ENCODE measurements around the gene AOC1. TPM values are rescaled to one million over a fixed set of nuclear protein-coding genes. Genes with fewer than 3 reads are reported as not detected.
"Not testable (repeated sequence)": the region's sequence is repeated elsewhere in the genome, so short reads cannot be mapped to it uniquely, and the experiment has no call there.

AOC1 gene
- total RNA-seq, 4 donors from 2014 or later = not detected

DNA sequence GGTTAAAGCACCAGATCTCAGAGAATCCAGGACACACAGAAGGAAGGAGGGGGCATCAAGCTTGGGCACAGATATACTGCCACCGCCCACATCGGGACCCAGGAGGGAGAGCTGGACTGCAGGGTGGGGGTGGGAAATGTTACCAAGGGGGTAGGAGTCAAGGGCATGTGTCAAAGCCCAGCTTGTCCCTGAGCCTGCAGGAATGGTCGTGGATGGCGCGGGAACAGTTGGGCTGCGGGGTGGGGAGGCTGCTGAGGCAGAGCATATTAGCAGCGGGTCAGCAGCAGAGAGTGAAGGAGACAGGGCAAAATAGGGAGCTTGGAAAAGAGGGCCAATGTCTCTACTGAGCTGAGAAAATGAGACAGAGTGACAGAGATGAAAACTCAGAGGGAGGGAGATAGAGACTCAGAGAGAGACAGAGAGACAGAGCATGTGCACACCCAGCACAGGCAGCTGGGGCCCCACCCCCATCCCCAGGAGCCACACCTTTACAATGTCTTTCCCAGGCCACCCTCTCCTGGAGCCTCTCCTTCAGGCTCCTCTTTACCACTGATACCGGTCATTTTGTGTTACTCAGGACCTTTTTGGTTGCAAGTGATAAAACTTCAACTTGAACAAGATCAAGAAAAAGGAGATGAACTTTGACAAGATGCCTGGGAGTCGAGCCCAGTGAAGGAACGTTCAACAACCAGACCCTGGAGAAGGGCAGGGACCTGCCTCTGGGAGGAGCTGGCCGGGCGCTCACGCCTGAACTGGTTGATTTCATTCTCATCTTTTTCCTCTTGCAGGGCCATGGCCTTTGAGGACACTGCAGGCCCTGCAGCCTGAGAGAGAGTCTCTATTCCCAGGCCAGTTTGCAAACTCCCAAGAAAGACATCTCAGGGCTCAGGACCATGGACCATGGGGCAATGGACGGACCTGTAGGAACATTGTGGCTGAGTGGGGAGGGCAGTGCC is 50.0 kb downstream of the AOC1 start:
- WGBS, 2 donors = 66 to 68% methylated on average over 14 of the region's 14 CpGs
- Histone ChIP-seq H3K4me3 (no peak overlapping the region), H3K36me3 (no peaks in the 10 kb centered on the region), H3K27ac (peak overlapping the region in 3 of 4 donors; percentile 17 to 25 (median 23)), H3K4me1 (peaks cover 0 to 38% (median 8%) of the 10 kb centered on the region in 4 donors), H3K27me3 (no peaks in the 10 kb centered on the region), H3K9me3 (no peaks in the 10 kb centered on the region)
- TF ChIP-seq, protein P1, sequence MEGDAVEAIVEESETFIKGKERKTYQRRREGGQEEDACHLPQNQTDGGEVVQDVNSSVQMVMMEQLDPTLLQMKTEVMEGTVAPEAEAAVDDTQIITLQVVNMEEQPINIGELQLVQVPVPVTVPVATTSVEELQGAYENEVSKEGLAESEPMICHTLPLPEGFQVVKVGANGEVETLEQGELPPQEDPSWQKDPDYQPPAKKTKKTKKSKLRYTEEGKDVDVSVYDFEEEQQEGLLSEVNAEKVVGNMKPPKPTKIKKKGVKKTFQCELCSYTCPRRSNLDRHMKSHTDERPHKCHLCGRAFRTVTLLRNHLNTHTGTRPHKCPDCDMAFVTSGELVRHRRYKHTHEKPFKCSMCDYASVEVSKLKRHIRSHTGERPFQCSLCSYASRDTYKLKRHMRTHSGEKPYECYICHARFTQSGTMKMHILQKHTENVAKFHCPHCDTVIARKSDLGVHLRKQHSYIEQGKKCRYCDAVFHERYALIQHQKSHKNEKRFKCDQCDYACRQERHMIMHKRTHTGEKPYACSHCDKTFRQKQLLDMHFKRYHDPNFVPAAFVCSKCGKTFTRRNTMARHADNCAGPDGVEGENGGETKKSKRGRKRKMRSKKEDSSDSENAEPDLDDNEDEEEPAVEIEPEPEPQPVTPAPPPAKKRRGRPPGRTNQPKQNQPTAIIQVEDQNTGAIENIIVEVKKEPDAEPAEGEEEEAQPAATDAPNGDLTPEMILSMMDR (IDR thresholded peaks at IDR 0.05) = no peak
- TF ChIP-seq EP300 (IDR thresholded peaks at IDR 0.05) (no peak), POLR2A (IDR thresholded peaks at IDR 0.05) (no peak)
- DNase-seq (ENCODE audit: low spot score in 2 of 2) = no peak

DNA sequence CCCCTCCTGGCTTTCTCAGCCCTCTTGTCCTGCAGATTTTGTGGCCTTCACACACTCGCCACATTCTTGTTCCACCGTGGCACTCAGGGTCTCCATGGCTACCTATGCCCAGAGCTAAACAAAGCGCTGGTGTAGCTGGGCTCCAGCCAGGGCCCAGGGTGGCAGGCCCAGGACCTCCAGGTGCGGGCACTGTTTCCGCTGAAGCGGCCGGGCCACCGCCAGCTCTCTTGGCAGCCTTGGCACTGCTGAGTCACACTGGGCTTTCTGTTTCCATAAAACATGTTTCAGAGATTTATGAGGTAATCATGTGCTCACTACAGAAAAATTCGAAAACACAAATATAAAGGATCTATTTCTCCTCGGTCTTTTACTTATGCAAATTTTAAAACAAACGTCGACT is 51.3 kb downstream of the AOC1 start:
- DNase-seq (ENCODE audit: low spot score in 2 of 2) = no peak
- Histone ChIP-seq H3K4me3 (no peak overlapping the region), H3K27ac (peak overlapping the region in 3 of 4 donors; percentile 44 to 75 (median 61)), H3K9me3 (no peaks in the 10 kb centered on the region), H3K4me1 (peaks cover 0 to 31% (median 8%) of the 10 kb centered on the region in 4 donors), H3K27me3 (no peaks in the 10 kb centered on the region), H3K36me3 (no peaks in the 10 kb centered on the region)
- WGBS, 2 donors = 49% methylated on average over 12 of the region's 12 CpGs
- TF ChIP-seq EP300 (IDR thresholded peaks at IDR 0.05) = peak in 1 of 2 donors; percentile 48
- no peak for TF ChIP-seq POLR2A (IDR thresholded peaks at IDR 0.05)

DNA sequence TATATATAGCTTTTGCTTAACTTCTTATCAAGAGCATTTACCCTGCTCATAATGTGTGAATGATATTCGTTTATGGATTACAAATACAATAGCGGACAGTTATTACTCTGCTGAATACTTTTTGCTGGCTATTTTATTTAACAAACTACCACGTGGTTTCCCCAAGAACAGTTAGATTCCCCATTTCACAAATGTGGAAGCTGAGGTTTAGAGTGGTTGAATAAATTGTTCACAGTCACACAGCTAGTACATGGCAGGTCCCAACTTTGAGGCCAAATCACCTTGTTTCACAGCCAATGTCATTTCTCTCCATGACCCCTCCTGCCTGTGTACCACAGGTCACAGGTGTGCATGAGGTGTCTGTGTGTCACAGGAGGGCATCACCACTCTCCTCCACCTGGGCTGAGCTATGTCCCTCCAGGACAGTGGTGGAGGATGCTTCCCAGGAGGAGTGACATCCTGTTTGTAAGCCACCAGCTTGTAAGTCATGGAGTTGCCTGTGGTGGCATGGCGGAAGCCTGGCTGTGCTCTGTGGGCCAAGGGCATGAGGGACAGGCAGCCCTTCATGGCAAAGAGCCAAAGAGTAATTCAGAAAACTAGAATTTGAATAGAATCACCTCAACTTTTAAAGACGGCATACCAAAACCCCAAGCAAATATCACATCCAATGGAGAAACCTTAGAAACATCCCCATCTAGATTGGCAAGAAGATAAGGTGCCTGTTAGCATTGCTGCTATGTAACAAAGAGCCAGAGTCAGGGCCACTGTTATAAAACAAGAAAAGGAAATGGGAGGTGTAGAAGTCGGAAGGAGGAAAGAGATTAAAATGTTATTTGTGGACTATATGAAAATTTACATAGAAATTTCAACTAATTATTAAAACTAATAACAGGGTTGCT is 51.9 kb downstream of the AOC1 start:
- Histone ChIP-seq H3K27ac (peak overlapping the region in 2 of 4 donors; percentile 60 to 61), H3K36me3 (no peaks in the 10 kb centered on the region), H3K27me3 (peaks cover 0 to 5% of the 10 kb centered on the region in 2 donors), H3K4me3 (no peak overlapping the region), H3K9me3 (no peaks in the 10 kb centered on the region), H3K4me1 (peaks cover 0 to 29% (median 8%) of the 10 kb centered on the region in 4 donors)
- DNase-seq (ENCODE audit: low spot score in 2 of 2) = no peak
- WGBS, 2 donors = 60 to 62% methylated on average over 6 of the region's 6 CpGs
- TF ChIP-seq EP300 (IDR thresholded peaks at IDR 0.05) = no peak

DNA sequence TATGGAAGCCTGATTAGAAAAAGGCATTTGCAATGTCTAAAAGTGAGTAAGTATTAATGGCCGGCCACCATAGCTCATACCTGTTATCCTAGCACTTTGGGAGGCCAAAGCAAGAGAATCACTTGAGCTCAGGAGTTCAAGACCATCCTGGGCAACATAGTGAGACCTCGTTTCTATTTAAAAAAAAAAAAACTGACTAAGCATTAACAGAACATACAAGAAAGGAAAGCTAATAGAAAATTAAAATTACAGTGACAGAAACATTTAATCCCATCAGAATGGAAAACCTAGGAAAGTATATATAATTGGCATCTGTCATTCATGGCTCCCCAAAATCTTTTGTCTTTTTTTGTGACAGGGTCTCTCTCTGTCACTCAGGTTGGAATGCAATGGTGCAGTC is 55.9 kb downstream of the AOC1 start:
- Histone ChIP-seq H3K36me3 (no peaks in the 10 kb centered on the region), H3K27me3 (peaks cover 0 to 5% of the 10 kb centered on the region in 2 donors), H3K4me1 (peaks cover 0 to 11% (median 8%) of the 10 kb centered on the region in 4 donors), H3K4me3 (no peak overlapping the region), H3K9me3 (no peaks in the 10 kb centered on the region), H3K27ac (no peak overlapping the region)
- WGBS, 2 donors = 77 to 82% methylated on average over 2 of the region's 2 CpGs
- TF ChIP-seq, protein P1 (IDR thresholded peaks at IDR 0.05) = no peak
- no peak for TF ChIP-seq POLR2A (IDR thresholded peaks at IDR 0.05)
- TF ChIP-seq EP300 (IDR thresholded peaks at IDR 0.05) = no peak
- DNase-seq (ENCODE audit: low spot score in 2 of 2) = no peak

DNA sequence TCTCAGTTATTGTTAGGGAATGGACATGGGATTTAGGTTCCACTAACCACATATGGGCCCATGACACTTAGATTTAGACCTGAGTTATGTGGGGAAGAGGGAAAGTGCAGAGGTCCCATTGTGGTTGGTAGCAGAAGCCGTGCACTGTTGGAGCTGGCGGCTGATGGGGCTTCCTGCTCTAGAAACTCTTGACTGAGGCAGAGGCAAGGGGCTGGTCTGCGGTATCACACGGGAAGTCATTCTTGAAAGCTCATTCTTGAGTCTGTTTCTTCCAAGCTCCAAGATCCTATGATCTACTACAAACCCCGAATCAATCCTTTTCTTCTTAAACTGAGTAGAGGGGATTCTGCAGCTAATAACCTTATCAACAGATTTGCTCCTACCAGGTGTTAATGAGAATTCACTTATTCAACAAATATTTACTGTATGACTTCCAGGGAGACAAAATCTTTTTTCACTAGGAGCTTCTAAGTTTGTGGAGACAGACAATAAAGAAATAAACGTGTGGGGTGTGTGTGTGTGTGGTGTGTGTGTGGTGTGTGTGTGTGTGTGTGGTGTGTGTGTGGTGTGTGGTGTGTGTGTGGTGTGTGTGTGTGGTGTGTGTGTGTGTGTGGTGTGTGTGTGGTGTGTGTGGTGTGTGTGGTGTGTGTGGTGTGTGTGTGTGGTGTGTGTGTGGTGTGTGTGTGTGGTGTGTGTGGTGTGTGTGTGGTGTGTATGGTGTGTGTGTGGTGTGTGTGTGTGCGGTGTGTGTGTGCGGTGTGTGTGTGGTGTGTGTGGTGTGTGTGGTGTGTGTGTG is 57.1 kb downstream of the AOC1 start:
- TF ChIP-seq POLR2A (IDR thresholded peaks at IDR 0.05) (no peak), EP300 (IDR thresholded peaks at IDR 0.05) (no peak)
- TF ChIP-seq, protein P1 (IDR thresholded peaks at IDR 0.05) = no peak
- no peak overlapping the region for H3K4me3 ChIP-seq
- no peak overlapping the region for H3K27ac ChIP-seq
- peaks cover 0 to 5% of the 10 kb centered on the region in 2 donors for H3K27me3 ChIP-seq
- H3K9me3 ChIP-seq = no peaks in the 10 kb centered on the region
- WGBS, 2 donors = 68 to 75% methylated on average over 8 of the region's 8 CpGs
- no peaks in the 10 kb centered on the region for H3K36me3 ChIP-seq
- H3K4me1 ChIP-seq = peaks cover 0 to 4% (median 2%) of the 10 kb centered on the region in 4 donors
- no peak for DNase-seq (ENCODE audit: low spot score in 2 of 2)

DNA sequence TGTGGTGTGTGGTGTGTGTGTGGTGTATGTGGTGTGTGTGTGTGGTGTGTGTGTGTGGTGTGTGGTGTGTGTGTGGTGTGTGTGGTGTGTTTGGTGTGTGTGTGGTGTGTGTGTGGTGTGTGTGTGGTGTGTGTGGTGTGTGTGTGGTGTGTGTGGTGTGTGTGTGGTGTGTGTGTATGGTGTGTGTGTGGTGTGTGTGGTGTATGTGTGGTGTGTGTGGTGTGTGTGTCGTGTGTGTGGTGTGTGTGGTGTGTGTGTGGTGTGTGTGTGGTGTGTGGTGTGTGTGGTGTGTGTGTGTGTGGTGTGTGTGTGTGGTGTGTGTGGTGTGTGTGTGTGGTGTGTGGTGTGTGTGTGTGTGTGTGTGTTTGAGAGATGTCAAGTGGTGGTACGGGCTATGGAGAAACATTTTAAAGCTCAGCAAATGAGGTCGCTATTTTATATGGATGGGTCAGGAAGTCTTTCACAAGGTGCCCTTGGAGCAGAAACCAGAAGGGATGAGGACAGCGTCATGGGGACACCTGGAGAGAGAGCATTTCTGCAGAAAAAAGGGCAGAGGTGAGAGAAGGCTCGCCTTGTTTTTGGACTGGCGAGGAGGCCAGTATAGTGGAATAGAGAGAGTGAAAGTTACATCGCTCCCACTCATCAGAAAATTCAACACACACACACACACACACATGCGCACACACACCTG is 58.1 kb downstream of the AOC1 start:
- WGBS, 2 donors = 68% methylated on average over 8 of the region's 8 CpGs

More for the DNA sequence above, 58.1 kb downstream of the AOC1 start:
- not testable (repeated sequence) for H3K4me1 ChIP-seq; H3K4me3 ChIP-seq; H3K9me3 ChIP-seq; DNase-seq (ENCODE audit: low spot score in 2 of 2); H3K27ac ChIP-seq; H3K36me3 ChIP-seq; H3K27me3 ChIP-seq

Data from tibial nerve (tissue), 4 donors.